Spinal cord (tissue), 10 donors: ENCODE results near the gene UMODL1. TPM values are rescaled to one million over a fixed set of nuclear protein-coding genes. Genes with fewer than 3 reads are reported as not detected.

Experiments
- DNase-seq, 6 donors: peaks; one replicate each; pipeline versions ENCODE4 v3.0.0 to v3.0.0-alpha.2; 2013 to 2015; ENCODE audit warnings: low spot score in 6 of 6, low read depth in 4 of 6
- H3K27ac ChIP-seq: one replicate; pipeline ENCODE4 v1.5.1; 2013; ENCODE audit warnings: low read depth, low read length, control low read depth
- H3K27me3 ChIP-seq: one replicate; pipeline ENCODE4 v1.6.1; 2013; ENCODE audit warnings: low read length; ENCODE audit not compliant: control insufficient read depth, insufficient read depth
- H3K36me3 ChIP-seq: one replicate; pipeline ENCODE4 v1.6.1; 2013; ENCODE audit warnings: low read length; ENCODE audit not compliant: control insufficient read depth, insufficient read depth
- H3K4me1 ChIP-seq: one replicate; pipeline ENCODE4 v1.6.1; 2013; ENCODE audit warnings: low read length; ENCODE audit not compliant: control insufficient read depth, insufficient read depth
- H3K4me3 ChIP-seq: one replicate; pipeline ENCODE4 v1.5.1; 2013; ENCODE audit warnings: low read depth, low read length, control low read depth
- H3K9me3 ChIP-seq: one replicate; pipeline ENCODE4 v1.6.1; 2013; ENCODE audit warnings: low read length; ENCODE audit not compliant: control insufficient read depth, insufficient read depth
- WGBS: methylation state at CpG from one replicate; pipeline ENCODE4 v1.1.5; 2013; ENCODE audit warnings: missing lambda C conversion rate; ENCODE audit not compliant: insufficient coverage; 5-methylcytosine and 5-hydroxymethylcytosine counted together
- polyA plus RNA-seq, 2 donors: library from polyadenylated mRNA; unstranded; fragments of 120-200 nt; gene quantifications; one replicate each; pipeline ENCODE4 v1.2.1, GENCODE V29; 2013; ENCODE audit not compliant: insufficient read length in 2 of 2
- total RNA-seq, 2 donors: library from RNA; depleted of rRNA in 1 of 2; stranded (reverse); fragments of 120-200 nt in 1 of 2; fragments of >200 nt in 1 of 2; gene quantifications; one replicate each; pipeline versions ENCODE4 v1.2.3 to v1.2.4, GENCODE V29; 2013 to 2014
- donor health status: healthy.

Gene UMODL1
- total and polyA plus RNA-seq, 4 donors = 0.11 to 0.21 (median 0.17) TPM; not detected in 1

DNA sequence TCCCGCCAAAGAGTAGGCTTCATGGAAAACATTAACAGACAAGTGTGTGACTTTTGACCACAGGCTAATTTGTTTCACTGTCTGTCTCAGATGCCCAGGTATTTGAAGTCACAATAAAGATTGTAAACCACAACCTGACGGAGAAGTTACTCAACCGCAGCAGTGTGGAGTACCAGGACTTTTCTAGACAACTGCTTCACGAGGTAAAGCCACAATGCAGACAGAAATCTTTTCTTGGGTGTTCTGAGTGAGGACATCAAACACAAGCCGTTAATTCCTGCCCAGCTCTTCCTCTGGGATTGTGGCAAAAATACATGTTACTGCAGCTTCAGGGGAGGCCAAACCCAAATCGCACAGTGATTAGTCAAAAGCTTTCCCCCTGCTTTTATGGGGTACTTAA is 31.0 kb downstream of the UMODL1 start:
- H3K27ac ChIP-seq = no peak overlapping the region
- H3K36me3 ChIP-seq = no peaks in the 10 kb centered on the region
- no peaks in the 10 kb centered on the region for H3K27me3 ChIP-seq
- peaks cover 6% of the 10 kb centered on the region for H3K4me1 ChIP-seq
- no peak for DNase-seq
- H3K4me3 ChIP-seq = no peak overlapping the region
- H3K9me3 ChIP-seq = no peaks in the 10 kb centered on the region
- WGBS = 83% methylated on average over 5 of the region's 6 CpGs

DNA sequence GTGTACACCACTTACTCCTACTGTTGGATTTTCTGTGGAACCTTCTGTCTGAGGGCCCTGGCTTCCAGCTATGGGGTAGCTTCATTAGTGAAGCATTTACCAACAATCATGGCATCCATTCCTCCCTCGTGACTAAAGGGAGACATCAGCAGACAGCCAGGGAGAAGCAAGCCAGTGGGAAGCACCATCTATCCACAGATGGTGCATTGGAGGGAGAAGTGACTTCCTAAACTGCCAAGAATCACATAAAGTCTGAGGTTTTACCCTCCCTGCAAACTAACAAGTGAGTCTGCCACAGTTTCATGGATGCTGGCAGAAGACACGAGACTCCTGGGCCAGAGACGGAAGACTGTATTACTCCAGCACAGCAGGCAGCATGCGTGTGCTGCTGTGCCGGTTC is 31.4 kb downstream of the UMODL1 start:
- H3K4me1 ChIP-seq = peaks cover 11% of the 10 kb centered on the region
- no peaks in the 10 kb centered on the region for H3K36me3 ChIP-seq
- 83% methylated on average over 4 of the region's 5 CpGs for WGBS
- no peak overlapping the region for H3K27ac ChIP-seq
- no peaks in the 10 kb centered on the region for H3K9me3 ChIP-seq
- no peaks in the 10 kb centered on the region for H3K27me3 ChIP-seq
- H3K4me3 ChIP-seq = no peak overlapping the region
- DNase-seq = peak in 2 of 6 donors; percentile 27 to 85

DNA sequence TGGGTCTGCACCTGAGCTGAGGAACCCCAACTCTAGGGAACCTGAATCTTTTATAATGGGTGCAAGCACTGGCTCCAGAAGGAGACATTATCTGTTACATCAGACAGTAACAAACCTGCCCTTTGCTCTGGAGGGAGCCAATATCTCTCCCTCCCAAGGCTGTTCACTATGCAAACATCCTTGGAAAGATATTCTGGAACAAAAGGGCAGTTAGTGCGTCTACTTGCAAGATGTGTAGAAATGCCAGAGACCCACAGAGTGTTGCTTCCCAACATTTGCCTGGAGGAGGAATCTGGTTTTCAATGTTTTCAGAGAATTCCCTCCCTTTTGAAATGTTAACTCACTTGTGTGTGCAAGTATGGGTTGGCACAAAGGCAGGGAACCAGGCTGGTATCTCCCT is 31.9 kb downstream of the UMODL1 start:
- 100% methylated on average over 1 of the region's 1 CpG for WGBS
- Histone ChIP-seq H3K4me1 (peaks cover 15% of the 10 kb centered on the region), H3K27me3 (no peaks in the 10 kb centered on the region), H3K9me3 (no peaks in the 10 kb centered on the region), H3K27ac (no peak overlapping the region), H3K4me3 (no peak overlapping the region), H3K36me3 (no peaks in the 10 kb centered on the region)
- DNase-seq = peak in 1 of 6 donors; percentile 57

DNA sequence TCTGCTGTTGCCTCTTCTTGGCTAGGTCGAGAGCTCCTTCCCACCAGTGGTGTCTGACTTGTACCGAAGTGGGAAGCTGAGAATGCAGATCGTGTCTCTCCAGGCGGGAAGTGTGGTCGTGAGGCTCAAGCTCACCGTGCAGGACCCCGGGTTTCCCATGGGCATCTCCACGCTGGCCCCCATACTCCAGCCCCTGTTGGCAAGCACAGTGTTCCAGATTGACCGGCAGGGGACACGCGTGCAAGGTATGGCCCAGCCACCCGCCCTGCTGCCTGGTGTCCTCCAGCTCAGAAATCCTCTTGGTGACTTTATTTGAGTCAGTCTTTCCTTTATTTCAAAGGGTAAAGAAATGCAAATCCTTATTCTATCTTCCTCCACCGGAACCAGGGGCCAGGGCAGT is 32.7 kb downstream of the UMODL1 start:
- 92% methylated on average over 9 of the region's 13 CpGs for WGBS
- no peaks in the 10 kb centered on the region for H3K36me3 ChIP-seq

DNA sequence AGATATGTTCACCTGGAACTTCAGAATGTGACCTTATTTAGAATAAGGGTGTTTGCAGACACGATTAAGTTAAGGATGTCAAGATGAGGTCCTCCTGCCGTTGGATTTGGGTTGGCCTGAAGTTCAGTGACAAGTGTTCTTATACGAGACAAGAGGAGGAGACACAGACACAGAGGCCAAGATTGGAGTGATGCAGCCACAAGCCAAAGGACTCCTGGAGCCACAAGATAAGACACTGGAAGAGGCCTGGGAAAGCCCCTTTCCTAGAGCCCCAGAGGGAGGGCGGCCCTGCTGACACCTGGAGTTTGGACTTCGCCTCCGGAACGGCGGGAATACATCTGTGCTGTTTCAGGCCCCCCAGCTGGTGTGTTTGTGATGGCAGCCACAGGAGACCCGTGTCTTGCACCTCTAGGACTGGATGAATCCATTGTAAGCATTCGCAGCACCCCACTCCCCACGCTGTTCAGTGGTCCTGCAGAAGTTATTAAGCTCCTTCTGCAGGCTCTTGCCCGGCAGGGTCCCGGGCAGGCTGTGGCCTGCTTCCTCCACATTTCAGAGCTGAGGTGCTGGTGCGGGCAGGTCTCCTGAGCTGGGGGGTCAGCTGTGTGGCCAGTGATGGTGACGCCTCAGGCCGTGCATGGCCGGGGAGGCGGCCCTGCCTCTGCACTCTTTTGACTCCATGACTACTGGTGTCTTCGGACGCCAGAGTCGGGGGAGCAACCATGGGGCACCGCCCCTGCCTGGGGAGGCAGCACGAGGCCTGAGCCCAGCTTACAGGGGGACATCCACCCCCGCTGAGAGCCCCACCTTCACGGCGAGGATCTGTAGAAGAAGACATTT is 34.6 kb downstream of the UMODL1 start:
- no peak overlapping the region for H3K4me3 ChIP-seq
- WGBS = 88% methylated on average over 25 of the region's 26 CpGs
- H3K27me3 ChIP-seq = no peaks in the 10 kb centered on the region
- H3K4me1 ChIP-seq = peaks cover 18% of the 10 kb centered on the region
- H3K36me3 ChIP-seq = no peaks in the 10 kb centered on the region
- DNase-seq = no peak
- H3K9me3 ChIP-seq = no peaks in the 10 kb centered on the region
- H3K27ac ChIP-seq = no peak overlapping the region

More for the DNA sequence above, 32.7 kb downstream of the UMODL1 start:
- H3K4me3 ChIP-seq = no peak overlapping the region
- H3K27ac ChIP-seq = no peak overlapping the region
- no peaks in the 10 kb centered on the region for H3K27me3 ChIP-seq
- peaks cover 18% of the 10 kb centered on the region for H3K4me1 ChIP-seq
- no peak for DNase-seq
- no peaks in the 10 kb centered on the region for H3K9me3 ChIP-seq

DNA sequence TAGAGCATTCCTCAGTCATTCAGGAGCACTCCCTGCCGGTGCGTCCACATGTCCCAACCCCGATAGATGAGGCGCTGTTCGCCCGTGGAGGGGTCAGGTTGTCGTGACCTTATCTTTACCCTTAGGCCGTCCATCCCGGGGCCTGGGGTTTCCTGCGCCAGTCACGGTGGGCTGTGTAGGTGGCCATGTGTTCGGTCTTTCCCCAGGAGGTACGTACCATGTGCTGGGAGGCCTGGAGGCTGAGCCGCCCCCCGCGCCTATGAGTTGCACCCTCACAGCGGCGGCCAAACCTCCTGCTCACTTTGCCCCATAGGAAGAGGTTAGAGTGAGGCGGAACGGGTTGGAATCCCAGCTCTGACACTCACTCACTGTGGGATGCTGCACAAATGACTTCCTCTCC is 35.3 kb downstream of the UMODL1 start:
- no peak overlapping the region for H3K4me3 ChIP-seq
- WGBS = 84% methylated on average over 13 of the region's 20 CpGs
- DNase-seq = no peak
- peaks cover 20% of the 10 kb centered on the region for H3K4me1 ChIP-seq
- no peaks in the 10 kb centered on the region for H3K9me3 ChIP-seq
- no peak overlapping the region for H3K27ac ChIP-seq
- H3K36me3 ChIP-seq = no peaks in the 10 kb centered on the region
- H3K27me3 ChIP-seq = no peaks in the 10 kb centered on the region

DNA sequence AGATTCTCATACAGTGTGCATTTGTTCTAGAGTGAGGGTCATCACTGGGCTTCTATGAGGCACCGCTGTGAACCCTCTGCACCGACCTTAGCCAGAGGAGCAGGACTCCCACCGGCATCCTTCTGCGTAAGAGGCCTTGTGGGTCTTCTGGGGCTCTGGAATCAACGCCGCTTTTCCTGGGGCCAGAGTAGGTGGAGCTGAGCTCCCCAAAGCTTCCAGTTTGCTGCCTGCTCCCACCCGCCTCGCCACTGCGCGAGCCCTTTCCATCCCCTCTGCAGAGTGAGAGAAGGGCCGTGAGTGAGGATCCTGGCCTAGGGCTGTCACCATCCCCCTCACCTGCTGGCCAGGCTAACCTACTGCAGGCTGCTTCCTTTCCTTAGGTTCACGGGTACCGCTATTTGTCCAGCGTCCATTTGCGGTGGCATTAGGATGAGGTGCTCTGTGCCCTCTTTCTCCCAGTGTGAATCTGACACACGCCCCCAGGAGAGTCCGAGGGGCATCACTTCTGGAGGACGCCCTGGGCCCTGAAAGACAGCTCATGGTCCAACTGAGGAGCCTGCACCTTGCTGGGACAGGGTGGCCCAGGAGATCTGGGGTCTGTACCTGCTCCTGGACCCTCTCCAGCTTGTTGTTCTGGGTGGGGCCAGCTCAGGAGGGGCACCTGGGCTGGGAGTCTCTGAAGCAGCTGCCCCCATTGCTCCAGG is 36.2 kb downstream of the UMODL1 start:
- Histone ChIP-seq H3K4me3 (no peak overlapping the region), H3K27ac (no peak overlapping the region), H3K36me3 (no peaks in the 10 kb centered on the region), H3K27me3 (no peaks in the 10 kb centered on the region), H3K9me3 (no peaks in the 10 kb centered on the region), H3K4me1 (peaks cover 27% of the 10 kb centered on the region)
- no peak for DNase-seq
- 90% methylated on average over 14 of the region's 18 CpGs for WGBS

DNA sequence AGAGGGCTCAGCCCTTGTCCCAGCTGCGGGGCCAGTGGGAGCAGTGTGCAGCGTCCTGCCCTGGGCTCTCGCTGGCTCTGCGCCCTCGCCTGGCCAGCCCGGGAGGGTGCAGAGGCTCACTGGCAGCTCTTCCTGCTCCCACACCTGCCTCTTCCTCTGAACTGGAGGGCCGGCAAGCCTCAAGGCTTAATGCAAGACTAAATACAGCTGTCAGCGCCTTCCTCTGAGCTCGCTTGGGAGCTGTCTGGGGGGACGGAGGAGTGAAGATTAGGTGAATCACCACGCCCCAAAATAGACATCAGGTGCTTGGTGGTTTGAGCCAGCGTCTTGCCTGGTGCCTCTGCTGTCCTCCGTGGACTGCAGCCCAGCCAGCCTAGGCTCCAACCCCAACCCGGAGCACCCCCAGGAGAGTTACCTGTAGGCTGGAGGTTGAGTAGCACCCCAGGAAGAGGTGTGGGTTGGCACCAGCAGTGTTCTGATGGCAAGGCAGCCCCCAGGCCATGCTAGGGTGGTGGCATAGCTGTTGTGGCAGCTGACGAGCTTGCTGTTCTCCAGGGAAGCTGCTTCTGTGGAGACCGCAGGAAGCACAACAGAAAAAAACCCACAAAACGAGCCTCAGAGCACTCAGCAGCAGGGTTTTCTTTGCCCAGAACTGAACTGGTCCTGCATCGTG is 36.9 kb downstream of the UMODL1 start:
- no peak overlapping the region for H3K4me3 ChIP-seq
- H3K27me3 ChIP-seq = no peaks in the 10 kb centered on the region
- peak in 1 of 6 donors; percentile 71 for DNase-seq
- H3K4me1 ChIP-seq = peaks cover 27% of the 10 kb centered on the region
- no peak overlapping the region for H3K27ac ChIP-seq
- no peaks in the 10 kb centered on the region for H3K36me3 ChIP-seq
- WGBS = 46% methylated on average over 15 of the region's 18 CpGs
- H3K9me3 ChIP-seq = no peaks in the 10 kb centered on the region

DNA sequence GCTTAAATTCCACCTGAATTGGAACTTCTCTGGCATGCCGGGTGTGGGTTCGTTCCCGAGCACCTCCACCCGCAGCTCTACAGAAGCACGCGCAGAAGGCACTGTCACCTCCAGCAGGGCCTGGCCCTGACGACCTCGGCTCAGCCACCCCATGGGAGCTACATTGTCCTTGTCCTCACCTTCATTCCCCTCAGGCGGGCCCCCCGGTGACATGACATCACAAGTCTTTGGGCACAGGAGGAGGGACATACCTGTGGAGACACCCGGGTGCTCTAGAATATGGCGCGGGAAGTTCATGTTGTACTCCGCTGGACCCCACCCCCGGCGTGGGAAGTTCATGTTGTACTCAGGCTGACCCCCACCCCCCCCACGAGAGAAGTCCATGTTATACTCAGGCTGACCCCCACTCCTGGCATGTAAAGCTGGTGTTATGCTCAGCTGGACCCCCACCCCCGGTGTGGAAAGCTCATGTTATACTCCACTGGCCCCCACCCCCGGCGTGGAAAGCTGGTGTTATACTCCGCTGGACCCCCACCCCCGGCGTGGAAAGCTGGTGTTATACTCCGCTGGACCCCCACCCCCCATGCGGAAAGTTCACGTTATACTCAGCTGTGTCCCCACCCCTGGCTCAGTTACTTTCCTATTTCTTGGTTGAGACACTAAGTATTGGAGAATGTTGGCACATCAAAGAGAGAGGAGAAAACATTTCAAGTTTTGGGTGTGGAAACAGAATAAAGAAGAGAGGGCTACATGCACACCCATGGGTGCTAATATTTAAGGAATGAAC is 37.6 kb downstream of the UMODL1 start:
- no peak for DNase-seq
- 91% methylated on average over 11 of the region's 26 CpGs for WGBS
- no peaks in the 10 kb centered on the region for H3K9me3 ChIP-seq
- H3K27me3 ChIP-seq = no peaks in the 10 kb centered on the region
- no peaks in the 10 kb centered on the region for H3K36me3 ChIP-seq
- H3K27ac ChIP-seq = no peak overlapping the region
- H3K4me3 ChIP-seq = no peak overlapping the region
- H3K4me1 ChIP-seq = peaks cover 30% of the 10 kb centered on the region
